ENCODE measurements around the gene ATXN2. TPM values are rescaled to one million over a fixed set of nuclear protein-coding genes. Genes with fewer than 3 reads are reported as not detected.
"Not testable (repeated sequence)": the region's sequence is repeated elsewhere in the genome, so short reads cannot be mapped to it uniquely, and the experiment has no call there.

ATXN2 gene
- total RNA-seq, 1 donor from 2014 or later: 22.2 TPM

DNA sequence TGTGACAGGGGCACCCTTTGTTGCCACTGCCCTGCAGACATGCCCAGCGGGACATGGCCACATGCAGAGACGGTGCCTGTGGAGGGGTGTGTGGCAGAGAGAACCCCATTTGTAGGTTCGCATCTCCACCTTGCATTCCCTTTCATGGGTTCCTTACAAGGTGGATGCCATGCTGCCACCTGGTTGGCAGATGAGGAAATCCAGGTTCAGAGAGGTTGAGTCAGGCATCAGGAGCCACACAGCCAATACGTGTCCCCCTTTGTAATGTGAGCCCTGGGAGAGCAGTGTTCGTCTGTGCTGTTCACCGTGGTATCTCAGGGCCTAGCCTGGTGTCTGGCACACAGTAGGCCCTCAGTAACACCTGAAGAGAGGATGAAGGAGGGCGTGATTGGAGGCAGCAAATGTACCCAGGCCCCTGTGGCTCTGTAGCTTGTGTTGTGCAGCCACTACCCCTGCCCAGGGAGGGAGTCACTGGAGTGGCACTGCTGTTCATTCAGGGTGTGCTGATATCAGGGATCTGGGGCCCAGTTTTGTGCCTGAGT lies 184.3 kb downstream of the ATXN2 start:
- no peak for ATAC-seq

DNA sequence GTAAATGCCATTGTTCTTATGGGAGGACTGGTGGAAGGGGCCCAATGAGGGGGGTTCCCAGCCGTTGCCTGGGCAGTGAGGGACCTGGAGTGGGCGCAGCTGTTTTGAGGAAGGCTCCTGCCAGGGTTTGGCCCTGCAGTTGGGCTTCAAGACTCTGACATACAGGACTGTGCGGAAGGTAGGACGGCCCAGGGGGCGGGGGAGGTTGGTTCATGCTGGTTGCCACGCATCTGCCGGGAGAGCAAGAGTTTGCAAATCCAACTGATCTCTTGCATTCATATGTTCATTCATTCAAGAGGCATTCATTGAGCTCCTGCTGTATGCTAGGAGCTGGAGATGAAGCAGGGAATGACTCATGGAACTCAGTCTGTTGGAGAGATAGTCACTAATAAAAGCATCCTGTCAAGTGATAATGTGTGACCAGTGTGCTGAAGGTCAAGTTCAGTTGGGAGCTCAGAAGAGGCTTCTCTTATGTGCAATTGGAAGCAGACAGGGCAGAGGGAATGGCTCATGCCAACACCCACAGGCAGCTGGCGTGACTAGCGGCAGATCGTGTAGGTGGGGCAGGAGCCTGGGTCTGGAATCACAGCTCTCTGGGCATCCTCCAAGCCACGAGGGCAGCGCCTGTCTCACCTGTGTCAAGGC lies 185.6 kb downstream of the ATXN2 start:
- no peak for ATAC-seq

GRCh38 chr12:111412830-111413441 lies 186.2 kb downstream of the ATXN2 start:
- ATAC-seq: no peak

GRCh38 chr12:111412007-111412829 lies 186.9 kb downstream of the ATXN2 start:
- ATAC-seq: peak; percentile 10

DNA sequence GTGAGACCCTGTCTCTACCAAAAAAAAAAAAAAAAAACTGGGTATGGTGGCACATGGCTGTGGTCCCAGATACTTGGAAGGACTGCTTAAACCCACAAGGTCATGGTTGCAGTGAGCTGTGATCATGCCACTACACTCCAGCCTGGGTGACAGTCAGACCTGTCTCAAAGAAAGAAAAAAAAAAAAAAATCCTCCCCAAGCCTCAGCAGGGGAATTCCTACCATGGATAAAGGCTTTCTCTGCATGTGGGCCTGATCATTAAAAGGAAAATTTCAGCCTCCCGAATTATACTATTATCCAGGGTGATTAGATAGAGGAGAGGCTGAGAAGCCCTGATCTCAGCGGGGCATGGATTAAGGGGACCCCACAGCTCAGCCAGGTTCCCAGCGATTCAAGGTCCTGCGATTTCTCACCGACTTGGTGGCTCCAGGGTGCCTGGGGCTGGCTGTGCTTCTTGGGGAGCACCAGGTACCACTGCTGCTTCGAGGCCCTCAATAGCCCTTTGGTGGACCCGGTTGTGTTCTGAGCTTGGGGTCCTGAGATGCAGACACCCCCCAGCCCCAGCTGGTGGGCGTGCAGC lies 187.8 kb downstream of the ATXN2 start:
- ATAC-seq: no peak

DNA sequence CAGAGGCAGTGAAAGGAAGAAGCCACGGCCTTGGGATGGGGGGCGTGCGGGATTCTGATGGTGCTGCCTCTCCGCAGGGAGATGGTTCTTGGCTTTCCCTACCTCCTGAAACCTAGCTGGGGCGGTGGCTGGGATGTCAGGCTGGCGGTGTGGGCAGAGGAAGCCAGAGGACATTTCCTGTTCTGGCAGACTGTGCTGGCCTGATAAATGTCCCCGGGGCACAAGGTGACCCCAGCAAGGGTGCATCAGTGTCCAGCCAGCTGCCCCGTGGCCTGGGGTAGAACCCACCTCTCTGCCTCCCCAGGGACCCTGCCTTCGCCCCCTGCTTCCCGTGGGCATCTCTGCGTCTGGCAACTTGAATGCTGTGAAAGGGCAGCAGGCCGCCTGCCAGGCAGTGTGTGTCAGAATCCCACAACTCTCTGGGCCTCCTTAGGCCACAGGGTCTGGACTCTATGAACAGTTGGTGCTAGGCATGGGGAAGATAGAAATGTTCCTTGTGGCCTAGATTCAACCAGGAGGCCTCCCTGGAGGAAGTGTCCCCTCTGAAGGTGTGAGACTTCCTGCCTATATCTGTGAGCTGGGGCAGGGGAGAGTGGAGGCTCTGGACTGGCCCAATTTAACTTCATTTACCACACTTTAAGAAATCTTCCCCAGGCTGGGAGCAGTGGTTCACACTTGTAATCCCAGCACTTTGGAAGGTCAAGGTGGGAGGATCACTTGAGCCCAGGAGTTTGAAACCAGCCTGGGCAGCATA lies 188.5 kb downstream of the ATXN2 start:
- ATAC-seq: no peak

DNA sequence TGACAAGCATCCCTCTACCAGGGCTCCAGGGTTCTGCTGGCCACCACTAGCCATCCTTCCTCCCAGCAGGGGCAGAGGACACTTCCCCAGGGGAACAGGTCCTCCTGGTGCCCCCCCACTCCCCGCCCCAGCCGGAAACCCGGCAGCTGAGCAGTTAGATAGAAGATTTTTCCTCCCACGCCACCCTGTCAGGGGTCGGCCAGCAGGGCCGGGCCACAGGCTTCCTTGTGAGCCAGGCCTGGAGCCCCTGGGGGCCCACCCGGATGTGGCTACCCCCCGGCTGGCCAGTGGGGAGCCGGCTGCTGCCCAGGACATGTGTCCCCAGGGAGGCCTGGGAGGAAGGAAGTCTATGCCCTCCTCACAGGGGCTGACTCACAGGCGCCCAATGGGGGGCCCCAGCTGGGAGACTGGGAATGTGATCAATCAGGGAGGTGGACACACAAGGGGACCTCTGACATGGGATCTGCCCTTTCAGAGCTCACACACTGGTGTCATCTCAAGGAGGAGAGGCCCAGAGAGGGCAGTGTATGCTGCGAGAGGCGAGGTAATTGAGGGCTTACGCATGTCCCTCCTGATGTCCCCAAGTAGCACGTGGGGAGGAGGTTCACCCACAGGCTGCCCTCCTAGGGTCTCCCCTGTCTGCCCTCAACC lies 189.2 kb downstream of the ATXN2 start:
- peak; percentile 4 for ATAC-seq

GRCh38 chr12:111409403-111409779 lies 189.7 kb downstream of the ATXN2 start:
- no peak for ATAC-seq

DNA sequence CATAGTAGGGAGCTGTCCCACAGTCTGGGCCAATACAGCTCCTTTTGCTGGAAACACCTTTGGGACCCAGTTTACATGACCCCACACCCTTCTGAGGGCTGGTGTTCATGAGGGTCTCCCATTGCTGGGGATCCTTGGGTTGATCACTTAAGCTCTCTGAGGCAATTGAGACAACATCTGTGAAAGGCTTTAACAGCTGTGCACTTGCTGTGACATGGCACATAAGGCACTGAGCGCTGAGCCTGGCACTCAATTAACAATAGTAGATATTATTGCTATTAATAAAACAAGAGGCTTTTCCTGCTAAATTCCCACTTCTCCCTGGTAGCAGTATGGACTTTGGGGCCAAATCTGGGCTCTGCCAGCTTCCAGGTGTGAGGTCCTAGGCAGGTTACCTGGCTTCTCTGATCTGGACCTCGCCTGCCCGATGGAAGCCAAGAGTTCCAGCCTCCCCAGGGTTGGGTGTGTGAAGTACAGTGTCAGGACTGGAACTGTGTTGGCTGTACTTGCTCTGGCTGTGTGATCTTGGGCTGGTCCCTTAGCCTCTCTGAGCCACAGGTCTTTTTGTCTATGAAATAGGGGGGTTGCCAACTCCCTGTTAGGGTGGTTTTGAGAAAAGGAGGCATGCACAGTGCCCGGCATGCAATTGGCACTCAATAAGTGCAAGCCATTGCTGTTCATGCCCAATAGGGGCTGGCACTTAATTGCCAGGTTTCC lies 190.3 kb downstream of the ATXN2 start:
- no peak for ATAC-seq

DNA sequence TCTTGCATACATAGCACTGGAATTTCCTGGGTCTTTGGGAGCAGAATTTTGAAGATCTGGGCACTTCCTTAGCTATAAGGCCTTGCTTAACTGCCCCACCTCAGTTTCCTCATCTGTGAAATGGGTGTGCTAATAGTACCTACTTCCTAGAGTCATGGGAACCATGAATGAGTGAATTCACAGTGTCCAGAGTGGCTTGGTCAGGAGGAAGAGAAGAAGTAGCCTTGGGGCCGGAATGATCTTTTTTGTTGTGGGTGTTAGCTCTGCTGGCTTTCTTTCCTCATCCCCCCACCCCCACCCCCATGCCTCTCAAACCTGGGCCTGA lies 191.0 kb downstream of the ATXN2 start:
- no peak for ATAC-seq

DNA sequence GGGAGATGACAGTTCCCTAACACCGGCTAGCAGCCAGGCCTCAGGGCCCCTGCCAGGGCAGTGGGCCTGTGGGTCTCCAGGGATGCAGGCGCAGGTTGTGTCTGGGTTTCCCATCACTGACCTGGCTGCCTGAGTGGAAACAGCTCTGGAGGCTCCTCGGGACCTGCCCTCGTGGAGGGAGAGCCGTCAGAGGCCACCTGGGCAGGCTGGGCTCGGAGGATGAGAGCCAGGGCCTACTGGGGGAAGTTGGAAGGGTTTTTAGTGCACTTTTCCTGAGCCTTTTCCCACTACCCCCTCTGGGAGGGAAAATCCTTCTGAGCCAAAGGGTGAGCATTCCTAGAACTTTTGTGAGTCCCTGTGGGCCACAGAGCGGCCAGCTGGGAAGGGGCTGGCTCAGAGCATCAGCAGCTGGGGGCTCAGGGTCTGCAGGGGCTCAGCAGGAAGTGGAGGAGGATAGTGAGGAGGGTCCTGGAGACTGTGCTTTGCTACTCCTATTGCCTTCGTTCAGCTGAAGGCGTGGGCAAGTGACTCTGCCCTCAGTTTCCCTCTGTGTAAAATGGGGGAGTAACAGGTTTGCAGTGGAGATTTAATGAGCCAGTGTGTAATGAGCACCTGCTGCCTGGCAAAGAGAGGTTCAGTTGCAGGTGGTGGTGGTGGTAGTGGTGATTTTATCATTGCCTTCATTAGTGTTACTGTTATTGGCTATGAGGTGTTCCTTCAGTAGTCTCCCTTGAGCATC lies 191.6 kb downstream of the ATXN2 start:
- ATAC-seq: no peak

DNA sequence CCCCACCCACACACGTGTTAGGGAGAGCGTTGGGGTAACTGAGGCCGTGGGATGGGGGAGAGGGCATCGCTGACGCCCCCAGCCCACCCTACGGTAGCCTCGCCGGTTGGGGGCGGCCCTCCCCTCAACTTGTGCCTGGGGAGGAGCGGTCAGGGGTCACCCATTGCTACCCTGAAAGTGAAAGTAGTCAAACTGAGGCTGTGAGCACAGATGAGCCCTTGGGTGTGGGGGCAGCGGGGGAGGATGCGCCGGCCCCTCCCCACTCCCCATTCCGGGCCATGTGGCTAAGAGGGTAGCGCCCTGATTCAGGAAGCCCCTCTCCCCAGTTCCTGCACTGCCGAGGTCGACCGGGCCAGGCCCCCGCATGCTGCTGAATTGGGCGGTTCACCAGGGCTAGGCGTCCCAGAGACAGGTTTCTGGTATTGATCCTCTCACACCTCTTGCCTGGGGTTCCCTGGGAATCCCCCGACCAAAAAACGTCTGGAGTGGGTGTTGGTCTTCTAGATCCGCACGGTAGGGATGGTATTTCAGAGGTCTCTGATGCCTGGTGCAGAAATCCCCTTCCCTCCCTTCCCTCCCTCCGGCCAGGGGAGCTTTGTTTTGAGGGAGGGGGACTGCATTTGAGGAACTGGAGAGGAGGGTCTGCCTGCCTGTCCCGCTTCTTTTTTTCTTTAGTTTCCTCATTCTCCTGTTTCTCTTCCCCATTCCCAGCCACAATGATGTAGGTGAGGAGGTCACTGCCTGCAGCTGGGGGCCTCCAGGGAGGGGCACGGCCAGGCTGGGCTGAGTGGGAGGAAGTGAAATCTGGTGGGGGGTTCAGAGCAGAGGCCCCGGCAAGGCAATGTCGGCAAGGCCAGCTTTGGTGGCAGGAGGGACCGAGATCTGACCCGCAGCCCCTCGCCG lies 192.4 kb downstream of the ATXN2 start:
- no peak for ATAC-seq

DNA sequence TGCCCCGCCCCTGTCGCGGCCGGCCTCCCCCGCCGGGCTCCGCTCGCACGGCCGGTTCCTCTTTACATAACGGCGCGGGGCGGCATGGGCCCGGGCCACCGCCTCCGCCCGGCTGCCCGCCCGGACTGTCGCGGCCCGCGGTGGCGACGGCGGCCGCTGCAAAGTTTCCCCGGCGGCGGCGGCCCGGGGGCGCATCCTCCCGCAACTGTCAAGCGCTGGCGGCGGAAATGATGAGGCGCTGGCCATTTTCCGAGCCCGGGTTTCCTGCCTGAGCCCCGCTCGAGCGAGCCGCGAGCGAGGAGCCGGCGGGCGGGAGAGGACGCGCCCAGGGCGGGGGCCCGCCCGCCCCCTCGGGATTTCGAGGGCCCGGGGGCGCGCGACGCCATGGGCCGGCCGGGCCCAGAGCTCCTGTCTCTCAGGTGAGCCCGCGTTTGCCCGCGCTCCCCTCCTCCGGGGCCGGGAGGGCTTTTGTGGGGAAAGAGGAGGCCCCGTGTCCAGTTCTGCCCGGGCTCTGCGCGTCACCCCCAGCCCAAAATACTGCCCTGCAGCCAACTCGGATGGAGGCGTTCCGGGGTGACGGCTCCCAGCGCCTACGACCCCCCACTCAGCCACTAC lies 193.1 kb downstream of the ATXN2 start, which contains the start of gene SH2B3:
SH2B3 (plus strand) TSS at position 65 of the 615 bp plus-strand sequence. CDS start 12,223 bp downstream, outside the sequence.
- no peak for ATAC-seq

GRCh38 chr12:111405149-111405858 lies 193.8 kb downstream of the ATXN2 start:
- peak; percentile 81 for ATAC-seq

DNA sequence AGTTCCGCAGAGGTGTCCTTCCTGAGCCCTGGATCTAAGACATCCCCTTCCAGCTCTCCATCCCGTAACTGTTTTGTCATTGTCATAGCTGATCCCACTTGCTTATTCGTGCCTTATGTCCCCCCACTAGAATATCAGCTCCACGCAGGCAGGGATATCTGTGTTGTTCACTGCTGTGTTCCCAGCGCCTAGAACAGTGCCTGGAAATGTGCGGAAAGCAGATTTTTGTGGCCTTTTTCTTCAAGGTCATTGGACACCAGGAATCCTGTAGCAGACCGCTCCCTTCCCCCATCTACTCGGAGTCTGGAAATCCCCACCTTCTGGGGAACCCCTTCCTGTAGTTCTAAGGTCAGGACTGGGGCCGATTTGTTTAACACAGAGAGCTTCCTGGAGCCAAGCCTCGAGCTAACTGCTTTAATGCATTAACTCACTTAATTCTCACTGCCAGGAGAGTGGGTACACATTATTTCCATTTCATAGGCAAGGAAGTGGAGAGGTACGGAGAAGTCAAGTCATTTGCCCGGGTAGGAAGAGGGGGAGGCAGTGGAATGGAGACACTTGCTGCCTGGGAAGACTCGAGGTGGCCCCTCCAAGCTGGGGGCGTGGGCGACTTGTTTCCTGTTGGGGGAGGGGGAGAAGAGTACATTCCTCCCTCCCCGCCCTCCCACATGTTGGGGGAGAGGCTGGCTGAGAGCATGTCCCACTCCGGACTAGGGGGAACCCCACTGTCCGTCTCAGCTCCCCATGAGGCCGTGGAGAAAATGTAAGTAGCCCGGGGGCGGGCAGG lies 194.6 kb downstream of the ATXN2 start:
- no peak for ATAC-seq

DNA sequence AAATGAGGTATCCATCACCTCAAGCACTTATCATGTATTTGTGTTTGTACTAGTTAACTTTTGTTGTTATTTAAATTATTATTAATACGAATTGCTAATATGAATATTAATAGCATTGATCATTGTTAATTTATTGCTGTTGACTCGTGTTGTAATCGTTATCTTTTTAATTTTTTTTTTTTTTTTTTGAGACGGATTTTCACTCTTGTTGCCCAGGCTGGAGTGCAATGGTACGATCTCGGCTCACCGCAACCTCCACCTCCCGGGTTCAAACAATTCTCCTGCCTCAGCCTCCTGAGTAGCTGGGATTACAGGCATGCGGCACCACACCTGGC lies 196.7 kb downstream of the ATXN2 start:
- not testable (repeated sequence) for ATAC-seq
